ENCODE measurements around the gene TYRP1. TPM values are rescaled to one million over a fixed set of nuclear protein-coding genes. Genes with fewer than 3 reads are reported as not detected.

The TYRP1 gene
- total and polyA plus RNA-seq, 5 donors from 2014 or later = not detected

Other genes with a start within 250 kb of the TYRP1 start
- gene LURAP1L, start 81.6 kb downstream of the TYRP1 start, total RNA-seq = not detected
- not detected for gene LURAP1L, start 81.6 kb downstream of the TYRP1 start, polyA plus RNA-seq